HG03135 (cell line): Measurements from ENCODE around the gene ASTL.

Experiments used
- ATAC-seq: cut with Tn5 transposase; IDR thresholded peaks from one replicate; pipeline ENCODE4 v1.9.1; 2021; ENCODE audit warnings: mild to moderate bottlenecking, moderate library complexity; ENCODE audit not compliant: unreplicated experiment

ASTL gene

DNA sequence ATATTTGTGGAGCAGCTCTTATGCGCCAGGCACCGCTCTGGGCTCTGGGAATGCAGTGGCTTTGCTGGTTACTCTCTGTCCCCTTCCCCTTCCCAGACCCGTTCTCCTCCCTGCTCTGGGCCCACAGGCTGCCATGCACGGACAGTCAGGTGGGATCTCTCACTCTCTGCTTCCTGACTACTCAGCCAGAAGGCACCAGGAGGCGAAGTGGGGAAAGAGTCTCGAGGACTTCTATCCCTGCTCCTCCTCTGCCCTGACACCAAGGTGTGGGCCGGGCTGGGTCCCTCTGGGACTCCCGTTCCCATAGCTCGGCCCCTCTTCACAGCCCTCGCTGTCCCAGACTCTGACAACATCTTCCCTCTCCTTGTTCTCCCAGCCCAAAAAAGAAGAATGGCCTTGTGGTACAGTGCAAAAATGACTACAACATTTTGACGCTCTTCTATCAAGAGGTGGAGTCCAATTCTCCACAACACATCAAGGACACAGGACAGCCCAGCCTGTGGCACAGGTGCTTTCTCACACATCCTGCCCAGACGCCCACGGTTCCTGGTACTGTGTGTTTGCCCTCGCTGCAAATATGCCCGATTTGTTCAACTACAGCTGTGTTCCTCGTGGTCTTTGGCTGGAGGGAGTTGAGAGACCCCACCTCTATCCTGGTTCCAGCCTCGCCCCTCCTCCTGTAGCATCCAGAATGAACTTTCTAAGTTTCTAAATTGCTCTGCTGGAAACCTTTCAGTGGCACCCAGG, 21.0 kb upstream of the ASTL start:
- ATAC-seq, result no peak

DNA sequence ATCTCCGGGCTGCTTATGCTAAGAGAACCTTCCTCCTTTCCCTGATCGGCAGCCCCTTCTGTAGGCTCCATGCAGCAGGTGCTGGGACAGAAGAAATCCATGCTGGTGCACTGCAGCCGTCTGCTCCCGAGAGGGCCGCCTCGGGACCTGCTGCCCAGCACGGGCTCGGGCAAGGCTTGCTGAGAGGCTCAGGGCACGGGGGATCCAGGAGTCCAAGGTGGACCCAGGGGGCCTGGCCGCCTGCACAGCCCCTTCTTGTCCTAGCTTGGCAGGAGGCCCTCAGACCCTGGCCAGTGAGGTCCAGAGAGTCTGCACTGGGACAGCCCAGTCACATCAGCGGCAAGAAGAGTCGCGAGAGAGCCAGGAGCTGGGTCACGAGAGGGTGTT, 20.2 kb upstream of the ASTL start:
- no peak for ATAC-seq

DNA sequence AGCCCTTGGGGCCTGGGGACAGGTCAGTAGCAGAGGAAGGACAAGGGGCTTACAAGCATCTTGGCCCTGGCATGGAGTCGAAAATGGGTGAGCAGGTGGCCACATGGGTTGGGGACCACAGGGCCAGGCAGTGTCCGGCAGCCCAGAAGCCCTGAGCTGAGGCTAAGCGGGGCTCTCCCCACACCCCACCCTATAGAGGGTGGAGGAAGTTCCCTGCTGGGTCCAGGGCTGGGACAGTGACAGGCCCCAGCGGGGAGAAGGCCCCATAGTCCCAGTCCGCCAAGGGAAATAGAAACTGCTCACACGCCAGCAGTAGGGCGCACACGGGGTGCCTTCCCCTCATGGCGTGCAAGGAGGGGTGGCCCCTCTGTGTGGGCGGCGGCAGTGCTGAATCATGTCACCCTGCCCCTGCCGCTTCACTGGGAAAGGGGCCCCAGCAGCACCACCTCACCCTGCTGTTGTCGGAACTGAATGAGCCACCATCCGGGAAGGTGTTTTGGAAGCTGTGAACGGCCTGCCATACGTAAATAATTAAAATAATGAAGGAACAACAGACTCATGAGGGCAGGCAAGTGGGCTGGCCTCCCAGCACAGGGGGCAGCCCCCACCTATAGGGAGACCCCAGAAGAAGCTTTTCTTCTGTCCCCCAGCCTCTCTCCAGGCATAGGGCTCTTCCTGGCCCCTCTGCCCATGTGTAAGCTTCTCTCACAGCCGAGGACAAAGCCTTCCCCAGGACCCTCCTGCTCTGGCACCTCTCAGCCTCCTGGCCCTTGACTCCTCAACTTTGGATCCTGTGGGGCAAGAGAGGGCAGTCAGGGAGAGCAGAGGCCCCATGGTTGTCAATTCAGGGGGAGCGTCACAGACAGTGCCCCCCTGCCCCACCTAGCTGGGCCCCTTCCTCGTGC, 19.6 kb upstream of the ASTL start:
- peak; percentile 58 for ATAC-seq

DNA sequence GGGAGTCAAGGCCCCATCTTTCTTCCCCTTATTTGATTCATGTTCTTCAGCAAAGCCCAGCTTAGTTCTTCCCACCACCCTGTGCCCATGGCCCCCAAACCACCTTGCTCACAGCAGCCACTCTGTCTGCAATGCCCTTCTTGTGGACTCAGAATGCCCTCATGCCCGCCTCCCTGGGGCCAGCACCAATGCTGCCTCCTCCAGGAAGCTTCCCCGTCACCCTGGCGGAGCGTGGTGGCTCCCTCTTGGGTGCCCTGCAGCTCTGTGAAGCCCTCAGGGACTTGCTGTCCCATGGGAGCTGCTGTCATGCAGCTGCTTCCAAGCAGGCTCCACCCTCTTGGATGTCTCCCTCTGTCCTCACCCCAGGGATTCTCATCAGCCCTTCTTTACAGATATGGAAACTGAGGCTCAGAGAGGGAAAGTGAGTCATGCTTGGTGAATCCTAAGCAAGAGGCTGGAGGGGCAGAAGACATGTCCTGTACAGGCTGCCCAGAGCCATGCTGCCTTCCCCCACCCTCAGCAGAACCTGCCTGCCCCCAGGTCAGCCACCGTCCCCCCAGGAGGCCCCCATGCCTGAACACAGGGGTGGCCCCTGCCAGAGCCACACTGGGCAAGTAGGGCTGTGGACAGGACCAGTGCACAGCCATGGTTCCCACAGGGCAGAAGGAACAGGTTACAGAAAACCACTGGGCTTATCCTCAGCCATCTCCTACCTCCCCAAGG, 18.8 kb upstream of the ASTL start:
- ATAC-seq, result peak; percentile 44

DNA sequence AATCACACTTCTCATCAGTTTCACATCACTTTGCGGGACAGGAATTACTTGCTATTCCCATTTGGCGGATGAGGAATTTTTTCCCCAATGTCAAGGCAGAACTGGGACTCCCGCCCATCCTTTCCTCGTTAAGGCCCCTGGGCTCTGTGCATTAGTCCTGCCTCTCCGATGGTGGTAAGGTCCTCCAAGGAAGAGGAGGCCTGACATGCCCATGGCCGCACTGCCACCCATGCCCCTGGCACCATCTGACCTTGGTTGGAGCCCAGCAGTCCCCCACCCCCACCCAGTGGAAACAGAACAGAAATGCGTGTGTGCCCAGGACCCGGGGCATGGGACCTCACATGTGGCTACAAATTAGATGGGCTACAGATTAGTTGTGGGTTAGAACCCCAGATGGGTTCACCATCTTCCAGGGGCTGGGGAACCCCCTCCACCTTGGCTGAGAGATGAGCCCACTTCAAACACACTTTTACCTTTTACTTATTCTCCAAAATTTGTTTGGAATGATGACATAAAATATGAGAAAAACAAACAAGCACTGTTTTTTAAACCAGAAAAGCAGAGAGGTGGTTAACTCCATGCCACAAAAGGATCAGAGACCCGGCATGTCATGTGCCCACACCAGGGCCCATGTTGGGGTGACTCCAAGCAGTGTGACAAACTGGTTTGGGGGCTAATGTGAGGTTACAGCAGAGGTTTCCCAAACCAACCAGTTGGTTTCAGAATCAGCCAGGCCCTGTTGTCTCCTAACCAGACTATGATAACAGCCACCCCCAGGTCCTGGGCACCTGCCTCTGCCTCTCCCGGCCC, 17.9 kb upstream of the ASTL start:
- ATAC-seq, result no peak

DNA sequence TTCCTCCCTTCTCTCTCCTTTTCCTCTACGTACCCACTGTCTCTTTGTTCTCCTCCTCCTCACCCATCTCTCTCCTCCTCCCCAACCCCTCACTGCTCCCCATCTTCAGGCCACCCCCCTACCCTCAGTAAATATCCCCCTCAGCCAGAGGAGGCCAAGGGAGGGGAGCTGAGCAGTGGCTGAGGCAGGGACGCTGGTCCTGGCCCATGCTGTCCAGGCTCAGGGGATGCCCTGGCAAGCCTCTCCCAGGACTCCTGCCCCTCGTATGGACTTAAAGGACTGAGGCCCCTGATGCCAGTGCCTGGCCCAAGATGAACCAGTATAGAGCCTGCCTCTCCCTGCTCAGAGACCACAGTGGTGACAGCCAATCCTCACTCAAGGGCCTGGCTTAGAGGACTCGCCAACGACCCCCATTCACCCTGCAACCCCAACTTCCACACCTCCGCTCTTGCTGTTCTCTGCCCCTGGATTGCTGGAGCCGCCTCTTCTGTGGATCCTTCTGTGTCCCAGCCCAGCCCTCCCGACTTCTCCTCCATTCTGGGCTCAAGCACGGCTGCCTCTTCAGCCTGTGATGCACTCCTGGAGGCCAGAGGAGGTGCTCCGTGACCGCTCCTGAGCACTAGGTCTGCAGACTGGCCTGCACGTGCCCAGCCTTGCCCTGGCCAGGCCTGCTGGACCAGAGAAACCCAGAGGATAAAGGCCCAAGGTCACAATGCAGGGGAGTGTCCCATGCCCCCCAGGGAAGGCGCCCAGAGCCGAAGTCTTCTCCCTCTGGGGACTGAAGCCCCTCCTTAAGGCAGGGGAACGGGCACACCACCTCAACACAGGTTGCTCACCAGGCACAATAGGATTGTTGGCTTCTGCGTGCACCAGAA, 16.4 kb upstream of the ASTL start:
- no peak for ATAC-seq

DNA sequence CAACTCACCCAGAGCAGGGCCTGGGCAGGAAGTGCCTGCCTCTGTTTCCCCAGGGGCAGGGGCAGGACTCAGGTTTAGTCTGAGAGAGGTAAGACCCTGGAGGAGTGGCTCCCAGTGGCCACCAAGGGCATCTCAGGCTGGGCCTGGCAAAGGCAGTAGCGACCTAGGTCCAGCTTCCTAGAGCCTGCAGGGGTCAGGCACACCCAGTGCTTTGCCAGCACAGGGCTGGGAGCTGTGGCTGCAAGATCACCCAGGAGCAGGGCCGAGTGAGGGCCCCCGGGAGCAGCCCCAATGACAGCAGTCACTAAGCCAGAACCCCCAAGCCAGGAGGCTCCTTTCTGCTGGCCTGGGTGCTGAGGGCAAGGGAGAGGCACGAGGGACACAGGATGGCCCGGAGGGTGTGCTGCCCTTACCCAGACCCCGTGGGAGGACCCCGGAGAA, 15.7 kb upstream of the ASTL start:
- no peak for ATAC-seq

DNA sequence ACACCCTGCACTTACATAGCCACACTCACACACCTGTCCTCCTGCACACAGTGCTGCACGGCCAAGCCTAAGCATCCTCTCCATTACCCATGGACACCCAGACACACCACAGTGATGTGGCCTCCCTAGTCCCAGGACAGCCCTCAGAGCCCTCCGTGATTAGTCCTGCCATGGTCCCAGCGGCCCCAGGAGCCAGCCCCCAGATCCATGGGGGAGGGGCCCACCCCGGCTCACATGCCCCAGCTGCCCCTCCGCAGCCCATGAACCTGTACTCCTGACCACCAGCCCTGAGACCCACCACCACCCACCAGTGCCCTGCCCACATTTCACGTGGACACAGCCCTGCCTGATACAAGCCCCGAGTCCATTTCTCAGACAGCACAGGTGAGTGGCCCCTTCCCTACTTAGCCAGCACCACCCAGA, 15.0 kb upstream of the ASTL start:
- ATAC-seq, result no peak

DNA sequence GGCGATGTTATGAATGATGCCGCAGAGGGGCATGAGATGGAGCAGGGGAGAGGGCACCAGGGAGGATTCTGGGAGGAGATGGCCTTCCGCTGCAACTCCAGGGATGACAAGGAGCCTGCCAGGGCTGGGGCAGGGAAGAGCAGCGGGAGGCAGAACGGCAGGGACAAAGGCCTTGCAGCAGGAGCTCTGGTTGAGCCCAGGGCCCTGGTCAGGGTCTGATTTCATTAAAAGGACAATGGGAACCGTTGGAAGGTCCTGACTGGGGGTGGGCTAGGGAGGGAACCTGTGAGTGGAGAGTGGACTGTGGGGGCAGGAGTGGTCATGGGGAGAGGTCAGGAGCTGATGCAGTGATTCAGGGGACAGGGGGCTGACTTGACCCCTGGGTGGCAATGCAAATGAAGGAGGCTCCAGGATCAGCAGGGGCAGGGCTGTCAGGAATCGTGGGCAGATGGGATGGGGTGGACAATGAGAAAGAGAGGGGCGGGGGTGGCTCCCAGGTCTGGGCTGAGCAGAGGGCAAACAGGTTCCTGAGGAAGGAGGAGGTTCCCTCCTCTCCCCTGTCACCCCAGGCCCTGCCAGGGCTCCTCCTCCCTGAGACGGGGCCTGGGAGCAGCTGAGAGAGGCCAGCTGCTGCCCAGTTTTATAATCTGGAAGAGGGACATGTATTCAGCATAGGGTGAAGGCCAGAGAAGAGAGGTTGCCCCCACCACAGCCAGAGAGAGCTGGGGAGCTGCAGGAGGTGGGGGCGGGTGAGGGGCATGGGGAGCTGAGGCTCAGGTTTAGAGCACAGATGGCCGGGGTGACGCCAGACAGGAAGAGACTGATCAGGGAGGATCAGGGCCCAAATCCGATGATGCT, 14.2 kb upstream of the ASTL start:
- no peak for ATAC-seq

DNA sequence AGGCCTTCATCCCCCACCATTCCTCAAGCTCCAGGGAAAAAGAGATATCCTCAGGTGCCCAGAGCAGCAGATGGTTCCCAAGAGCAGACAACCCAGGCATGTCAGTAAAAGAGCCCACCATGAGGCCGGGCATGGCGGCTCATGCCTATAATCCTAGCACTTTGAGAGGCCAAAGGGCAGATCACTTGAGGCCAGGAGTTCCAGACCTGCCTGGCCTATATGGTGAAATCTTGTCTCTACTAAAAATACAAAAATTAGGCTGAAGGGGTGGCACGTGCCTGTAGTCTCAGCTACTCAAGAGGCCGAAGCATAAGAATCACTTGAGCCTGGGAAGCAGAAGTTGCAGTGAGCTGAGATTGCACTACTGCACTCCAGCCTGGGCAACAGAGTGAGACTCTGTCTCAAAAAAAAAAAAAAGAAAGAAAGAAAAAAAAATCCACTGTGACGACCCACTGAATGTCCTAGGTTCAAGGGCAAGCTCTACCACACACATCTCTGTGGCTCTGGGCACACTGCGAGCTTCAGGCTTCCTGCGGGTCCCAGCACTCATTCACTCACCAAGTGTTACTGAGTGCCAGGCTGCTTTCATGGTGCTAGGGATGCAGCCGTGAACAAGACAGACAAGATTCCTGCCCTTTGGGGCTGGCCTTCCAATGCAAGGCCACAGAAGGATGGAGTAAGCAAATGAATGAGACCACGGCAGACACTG, 13.4 kb upstream of the ASTL start:
- ATAC-seq, result no peak

DNA sequence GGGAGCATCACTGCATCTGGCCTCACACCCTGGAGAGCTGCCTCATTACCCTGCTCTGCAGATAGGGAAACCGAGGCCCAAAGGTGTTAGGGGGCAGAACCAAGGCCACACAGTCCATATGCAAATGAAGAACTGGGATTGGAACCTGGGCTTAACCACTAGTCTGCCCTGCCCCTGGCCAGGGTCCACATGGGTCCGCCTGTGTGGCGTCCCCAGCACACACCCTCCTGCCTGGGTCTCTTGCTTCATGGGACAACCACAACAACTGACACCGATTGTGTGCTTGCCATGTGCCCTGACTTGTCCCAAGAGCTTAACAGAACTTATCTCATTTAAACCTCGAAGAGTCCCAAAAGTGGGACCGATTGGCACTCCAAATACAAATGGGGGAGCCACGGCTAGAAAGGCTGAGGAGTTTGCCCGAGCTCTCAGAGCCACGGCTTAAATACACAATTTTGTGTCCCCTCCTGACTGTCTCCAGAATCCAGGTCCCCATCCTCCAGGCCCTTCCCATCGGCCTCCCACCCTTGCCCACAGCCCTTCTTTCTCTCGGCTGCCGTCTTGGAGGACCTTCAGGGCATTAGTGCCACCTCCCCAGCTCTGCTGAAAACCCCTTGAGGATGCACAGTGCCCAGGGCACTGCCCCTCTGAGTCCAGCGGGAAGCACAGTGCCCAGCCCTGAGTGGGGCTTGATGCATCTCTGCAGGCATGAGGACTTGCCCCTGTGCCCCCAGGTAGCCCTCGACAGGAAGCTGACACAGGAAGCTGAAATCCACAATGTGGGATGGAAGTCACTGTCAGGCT, 12.7 kb upstream of the ASTL start:
- ATAC-seq, result no peak

DNA sequence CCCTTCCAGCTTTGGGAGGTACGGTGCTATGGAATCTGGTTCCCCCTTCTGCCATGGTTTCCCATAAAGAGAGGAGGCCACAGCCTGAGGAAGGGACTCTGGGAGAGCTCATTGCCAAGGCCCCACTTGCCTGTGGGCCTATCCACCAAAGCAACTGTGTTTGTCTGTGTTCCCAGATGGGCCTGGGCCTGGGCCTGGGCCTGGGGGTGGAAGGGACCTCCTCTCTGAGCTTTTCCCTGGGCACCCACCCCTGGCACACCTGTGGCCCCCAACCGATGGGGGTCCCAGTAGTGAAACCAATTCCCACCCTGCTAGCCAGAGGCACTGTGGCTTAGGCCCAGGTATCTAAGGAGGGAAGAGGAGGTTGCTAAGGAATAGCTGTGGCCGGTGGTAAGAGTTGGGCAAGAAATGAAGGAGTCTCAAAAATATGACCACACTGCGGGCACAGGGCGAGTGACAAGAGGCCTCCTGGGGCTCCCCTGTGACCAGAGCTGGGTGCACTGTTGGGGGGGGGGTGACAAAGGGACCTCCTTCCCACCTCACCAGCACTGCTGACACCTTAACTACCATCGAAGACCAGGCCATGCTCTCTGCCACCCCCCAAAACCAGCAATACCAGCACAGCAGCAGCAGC, 11.8 kb upstream of the ASTL start:
- no peak for ATAC-seq

DNA sequence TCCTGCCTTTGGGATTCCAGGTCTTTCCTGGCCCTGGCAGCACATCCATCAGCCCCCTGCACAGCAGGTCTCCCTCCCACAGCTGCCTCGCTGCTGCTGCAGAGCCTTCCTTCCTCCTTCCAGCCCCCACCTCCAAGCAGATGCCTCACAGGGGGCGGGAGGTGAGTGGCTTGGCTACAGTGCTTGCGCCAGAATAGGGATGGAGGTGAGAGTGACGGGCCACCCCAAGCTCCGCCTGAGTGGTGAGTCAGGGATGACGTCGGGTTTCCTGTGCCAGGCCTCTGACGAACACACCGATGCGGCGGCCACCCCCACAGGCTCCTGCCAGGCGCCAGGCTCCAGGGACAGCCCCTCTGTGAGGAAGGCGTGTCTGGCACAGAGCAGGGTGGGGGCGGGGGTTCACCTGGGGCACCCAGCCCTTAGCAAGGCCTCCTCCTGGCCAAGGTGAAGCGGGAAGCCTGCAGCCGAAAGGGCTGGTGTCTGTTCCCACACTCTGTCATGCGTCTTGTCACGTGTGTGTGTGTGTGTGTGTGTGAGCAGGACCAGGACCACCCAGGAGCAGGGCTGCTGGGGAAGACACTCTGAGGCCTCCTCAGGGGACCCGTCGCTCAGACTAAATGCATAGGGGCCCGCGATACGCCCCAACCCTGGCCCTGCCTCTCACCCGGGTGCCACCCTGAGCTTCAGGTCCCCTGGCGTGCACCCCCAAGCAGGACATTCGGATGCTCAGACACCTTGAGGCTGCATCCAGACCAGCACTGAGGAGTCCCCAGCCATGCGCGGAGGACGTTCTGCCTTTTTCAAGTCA, 10.3 kb upstream of the ASTL start:
- ATAC-seq, result peak; percentile 47

DNA sequence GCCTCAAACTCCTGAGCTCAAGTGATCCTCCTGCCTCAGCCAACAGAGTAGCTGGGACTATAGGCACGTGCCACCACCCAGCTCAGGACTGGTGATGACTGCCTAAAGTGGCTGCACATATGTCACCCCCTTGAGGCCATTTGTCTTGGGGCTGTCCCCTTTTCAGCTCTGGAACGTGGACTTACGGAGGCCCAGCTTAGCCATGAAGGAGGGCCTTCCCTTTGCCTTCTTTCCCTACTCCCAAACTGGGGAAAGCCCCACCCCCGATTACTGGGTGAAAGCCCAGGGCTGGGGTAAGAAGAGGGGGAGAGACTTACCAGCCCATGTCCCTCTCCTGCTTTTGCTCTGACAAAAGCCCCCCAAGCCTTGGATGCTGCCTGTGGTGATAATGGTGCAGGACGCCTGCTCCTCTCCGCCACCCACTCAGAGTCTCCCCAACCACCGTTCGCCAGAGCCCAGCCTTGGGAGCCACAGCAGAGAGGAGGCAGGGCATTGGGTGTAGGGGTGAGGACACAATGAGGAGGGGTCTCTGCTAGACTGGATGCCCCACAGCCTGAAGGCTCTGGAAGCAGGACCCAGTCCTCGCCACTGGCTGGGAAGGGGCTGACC, 9.4 kb upstream of the ASTL start:
- ATAC-seq, result no peak

DNA sequence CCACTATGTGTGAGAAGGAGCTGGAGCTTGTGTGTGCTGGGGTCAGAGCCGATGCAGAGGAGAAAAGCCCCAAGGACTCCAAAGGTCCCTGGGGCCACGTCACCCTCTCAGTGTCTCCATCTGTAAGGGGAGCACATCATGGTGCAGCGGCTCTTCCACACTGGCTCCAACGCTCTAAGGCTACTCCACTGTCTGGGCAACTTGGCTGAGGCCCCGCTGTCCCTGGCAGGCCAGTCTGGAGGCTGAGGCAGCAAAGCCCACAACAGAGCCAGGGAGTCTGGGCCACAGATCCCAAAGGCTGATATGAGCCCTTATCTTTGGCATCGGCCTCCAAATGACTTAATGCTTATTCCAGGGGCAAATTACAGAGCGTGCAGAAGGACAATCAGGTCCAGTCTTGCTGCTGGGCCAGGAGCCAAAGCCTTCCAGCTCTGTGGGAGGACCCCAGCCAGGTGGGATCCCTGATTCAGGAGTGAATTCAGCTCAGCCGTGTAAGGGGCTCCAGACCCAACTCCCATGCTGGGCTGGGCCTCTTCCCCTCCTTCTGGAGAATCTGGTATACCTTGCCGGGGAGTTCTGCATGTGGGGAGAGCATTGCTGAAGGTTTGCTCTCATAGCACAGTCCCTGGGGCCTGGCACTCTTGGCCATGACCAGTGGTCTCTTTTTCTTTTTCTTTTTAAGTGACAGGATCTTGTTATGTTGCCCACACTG, 8.7 kb upstream of the ASTL start:
- no peak for ATAC-seq
